HL-60 (cell line): ENCODE results near the gene UBQLN1.

ENCODE experiments used
- DNase-seq, 2 experiments: peaks; one replicate each; pipeline ENCODE4 v3.0.0-alpha.2; 2010 to 2020; ENCODE audit warnings: low read depth in 1 of 2, low spot score in 1 of 2
- H3K27ac ChIP-seq: fragments of 250-450 bp; sonication (Bioruptor Pico); replicated peaks from 2 replicates; pipeline ENCODE4 v1.5.1; 2020; ENCODE audit warnings: mild to moderate bottlenecking, moderate library complexity
- H3K27me3 ChIP-seq: fragments of 250-450 bp; sonication (Bioruptor Pico); 2 replicates; pipeline ENCODE4 v1.5.1; 2021; ENCODE audit warnings: mild to moderate bottlenecking, moderate library complexity; ENCODE audit not compliant: insufficient read depth, poor library complexity, severe bottlenecking
- H3K4me3 ChIP-seq: replicated peaks from 2 replicates; pipeline ENCODE4 v1.5.1; 2011; ENCODE audit warnings: mild to moderate bottlenecking, control low read depth, low read length; ENCODE audit not compliant: insufficient read depth
- CTCF ChIP-seq: IDR thresholded peaks from one replicate; pipeline ENCODE4 v1.5.1; 2011; ENCODE audit warnings: low read length, control low read depth, inconsistent platforms; ENCODE audit not compliant: insufficient read depth
- GABPA ChIP-seq: IDR thresholded peaks from 2 replicates; pipeline ENCODE4 v1.6.1; 2012; ENCODE audit warnings: low read depth
- POLR2AphosphoS5 ChIP-seq: IDR thresholded peaks from 2 replicates; pipeline ENCODE4 v1.6.1; 2012; ENCODE audit warnings: low read depth
- REST ChIP-seq: IDR thresholded peaks from 2 replicates; pipeline ENCODE4 v1.6.1; 2012; ENCODE audit warnings: low read depth; ENCODE audit not compliant: insufficient replicate concordance
- SPI1 ChIP-seq: IDR thresholded peaks from 2 replicates; pipeline ENCODE4 v1.6.1; 2012; ENCODE audit warnings: low read depth, mild to moderate bottlenecking, borderline replicate concordance

Gene UBQLN1

GRCh38 chr9:83680233-83680632 lies 27.5 kb downstream of the UBQLN1 start:
- H3K4me3 ChIP-seq: no peak overlapping the region
- H3K27me3 ChIP-seq: no peaks in the 10 kb centered on the region
- TF ChIP-seq REST (no peak), GABPA (no peak), POLR2AphosphoS5 (no peak), SPI1 (no peak), CTCF (no peak)

GRCh38 chr9:83677596-83677995 lies 30.2 kb downstream of the UBQLN1 start:
- DNase-seq: no peak
- Histone ChIP-seq H3K4me3 (no peak overlapping the region), H3K27me3 (no peaks in the 10 kb centered on the region), H3K27ac (no peak overlapping the region)
- TF ChIP-seq POLR2AphosphoS5: no peak
- no peak for TF ChIP-seq SPI1
- TF ChIP-seq CTCF: no peak
- no peak for TF ChIP-seq GABPA
- TF ChIP-seq REST: no peak

More at GRCh38 chr9:83680233-83680632, 27.5 kb downstream of the UBQLN1 start:
- DNase-seq: no peak
- H3K27ac ChIP-seq: no peak overlapping the region

GRCh38 chr9:83675466-83675865 lies 32.3 kb downstream of the UBQLN1 start:
- no peak for DNase-seq
- Histone ChIP-seq H3K27ac (no peak overlapping the region), H3K27me3 (no peaks in the 10 kb centered on the region), H3K4me3 (no peak overlapping the region)
- TF ChIP-seq REST (no peak), POLR2AphosphoS5 (no peak), SPI1 (no peak), CTCF (no peak), GABPA (no peak)
